Astrocyte (in vitro differentiated cells and primary cell): ENCODE data around the gene CDC6. TPM values are rescaled to one million over a fixed set of nuclear protein-coding genes. Genes with fewer than 3 reads are reported as not detected.
"Not testable (repeated sequence)": the region's sequence is repeated elsewhere in the genome, so short reads cannot be mapped to it uniquely, and the experiment has no call there.

Experiments used
- DNase-seq: peaks from one replicate; pipeline ENCODE4 v3.0.0-alpha.2; 2010; ENCODE audit warnings: low read depth
- FAIRE-seq: peaks from 2 replicates; lab custom pipeline; 2011; peaks lifted over from hg19 to GRCh38; lab: Jason Lieb, UNC
- H2AFZ ChIP-seq: 2 replicates; pipeline ENCODE4 v1.6.0; 2012; ENCODE audit warnings: low read depth, low read length, inconsistent platforms
- H3K27ac ChIP-seq: 2 replicates; pipeline ENCODE4 v1.5.1; 2011; ENCODE audit warnings: low read depth, low read length, inconsistent platforms
- H3K27me3 ChIP-seq: 2 replicates; pipeline ENCODE4 v1.6.0; 2011; ENCODE audit warnings: low read length, inconsistent platforms; ENCODE audit not compliant: insufficient read depth
- H3K36me3 ChIP-seq: 2 replicates; pipeline ENCODE4 v1.5.1; 2011; ENCODE audit warnings: low read length, inconsistent platforms; ENCODE audit not compliant: insufficient read depth
- H3K4me1 ChIP-seq: 2 replicates; pipeline ENCODE4 v1.5.1; 2011; ENCODE audit warnings: low read length, inconsistent platforms; ENCODE audit not compliant: insufficient read depth
- H3K4me2 ChIP-seq: 2 replicates; pipeline ENCODE4 v1.6.0; 2012; ENCODE audit warnings: low read length, inconsistent platforms
- H3K4me3 ChIP-seq: 2 replicates; pipeline ENCODE4 v1.5.1; 2011; ENCODE audit warnings: low read depth, mild to moderate bottlenecking, low read length, inconsistent platforms; ENCODE audit not compliant: insufficient read depth
- H3K79me2 ChIP-seq: 2 replicates; pipeline ENCODE4 v1.6.0; 2012; ENCODE audit warnings: mild to moderate bottlenecking, low read length, inconsistent platforms; ENCODE audit not compliant: insufficient read depth
- H3K9ac ChIP-seq: 2 replicates; pipeline ENCODE4 v1.6.0; 2012; ENCODE audit warnings: mild to moderate bottlenecking, low read length, inconsistent platforms
- H3K9me3 ChIP-seq: 2 replicates; pipeline ENCODE4 v1.5.1; 2012; ENCODE audit warnings: low read depth, mild to moderate bottlenecking, low read length, inconsistent platforms; ENCODE audit not compliant: insufficient read depth
- H4K20me1 ChIP-seq: 2 replicates; pipeline ENCODE4 v1.6.0; 2012; ENCODE audit warnings: low read length, inconsistent platforms; ENCODE audit not compliant: insufficient read depth
- H3K27ac Mint-ChIP-seq: one replicate; pipeline ENCODE4 v1.8.0; 2021; ENCODE audit warnings: mild to moderate bottlenecking, mixed read lengths; ENCODE audit not compliant: unreplicated experiment
- H3K27me3 Mint-ChIP-seq: one replicate; pipeline ENCODE4 v1.8.0; 2021; ENCODE audit warnings: low read depth, mixed read lengths; ENCODE audit not compliant: unreplicated experiment
- H3K36me3 Mint-ChIP-seq: one replicate; pipeline ENCODE4 v1.8.0; 2021; ENCODE audit warnings: low read depth, mixed read lengths; ENCODE audit not compliant: unreplicated experiment
- H3K4me1 Mint-ChIP-seq: one replicate; pipeline ENCODE4 v1.8.0; 2021; ENCODE audit warnings: low read depth, mixed read lengths; ENCODE audit not compliant: unreplicated experiment
- H3K4me3 Mint-ChIP-seq: one replicate; pipeline ENCODE4 v1.8.0; 2021; ENCODE audit warnings: mild to moderate bottlenecking, moderate library complexity, mixed read lengths; ENCODE audit not compliant: unreplicated experiment
- H3K9me3 Mint-ChIP-seq: one replicate; pipeline ENCODE4 v1.8.0; 2021; ENCODE audit warnings: mild to moderate bottlenecking, mixed read lengths; ENCODE audit not compliant: unreplicated experiment
- CTCF ChIP-seq: IDR thresholded peaks from 2 replicates; pipeline ENCODE4 v1.5.1; 2011; ENCODE audit warnings: low read depth, mild to moderate bottlenecking, inconsistent platforms, low read length, moderate library complexity; ENCODE audit not compliant: insufficient read depth
- EZH2 ChIP-seq: IDR thresholded peaks from 2 replicates; pipeline ENCODE4 v1.6.1; 2012; ENCODE audit warnings: mild to moderate bottlenecking, low read length, inconsistent platforms; ENCODE audit not compliant: insufficient read depth
- total RNA-seq: library from RNA; stranded (reverse); gene quantifications from 2 replicates; pipeline ENCODE4 v1.2.1, GENCODE V29; 2021

The CDC6 gene
- total RNA-seq, 1 donor from 2014 or later = 14.4 TPM

- FAIRE-seq (no peak), DNase-seq (peak; percentile 71)
- Histone ChIP-seq H3K79me2 (no peaks in the 10 kb centered on the region), H3K9me3 (no peaks in the 10 kb centered on the region), H3K27me3 (no peaks in the 10 kb centered on the region), H3K4me1 (peaks cover 37% of the 10 kb centered on the region), H3K36me3 (peaks cover 18% of the 10 kb centered on the region), H4K20me1 (peaks cover 12% of the 10 kb centered on the region), H3K27ac (peak overlapping the region; percentile 73), H3K9ac (peak overlapping the region; percentile 60), H3K4me3 (no peak overlapping the region), H2AFZ (no peak overlapping the region), H3K4me2 (peak overlapping the region; percentile 65)
- TF ChIP-seq EZH2 (no peak), CTCF (no peak)
- Mint-ChIP-seq H3K9me3 (no peaks in the 10 kb centered on the region), H3K4me1 (peaks cover 18% of the 10 kb centered on the region), H3K4me3 (peak overlapping the region; percentile 63), H3K27ac (peak overlapping the region; percentile 95), H3K27me3 (no peaks in the 10 kb centered on the region), H3K36me3 (no peaks in the 10 kb centered on the region)
Observed at GRCh38 chr17:40303708-40304551, 16.3 kb downstream of the CDC6 start.

GRCh38 chr17:40304552-40304863 is 16.8 kb downstream of the CDC6 start:
- H3K9ac ChIP-seq, FAIRE-seq, H3K9me3 Mint-ChIP-seq, H3K9me3 ChIP-seq, H3K4me3 ChIP-seq, H2AFZ ChIP-seq, H3K79me2 ChIP-seq, H3K27me3 ChIP-seq, H3K27me3 Mint-ChIP-seq, H3K36me3 Mint-ChIP-seq: not testable (repeated sequence)
- peaks cover 43% of the 10 kb centered on the region for H3K4me1 ChIP-seq
- peak overlapping the region; percentile 73 for H3K27ac ChIP-seq
- H3K4me2 ChIP-seq = peak overlapping the region; percentile 65
- peak; percentile 98 for DNase-seq
- H4K20me1 ChIP-seq = peaks cover 12% of the 10 kb centered on the region
- H3K4me1 Mint-ChIP-seq = peaks cover 18% of the 10 kb centered on the region
- peak overlapping the region; percentile 63 for H3K4me3 Mint-ChIP-seq
- peak overlapping the region; percentile 95 for H3K27ac Mint-ChIP-seq
- peaks cover 18% of the 10 kb centered on the region for H3K36me3 ChIP-seq

GRCh38 chr17:40304866-40305265 is 17.2 kb downstream of the CDC6 start:
- DNase-seq, H3K79me2 ChIP-seq, H3K9me3 ChIP-seq, H3K9ac ChIP-seq, H3K27me3 Mint-ChIP-seq, FAIRE-seq, H3K9me3 Mint-ChIP-seq, H2AFZ ChIP-seq, H3K36me3 Mint-ChIP-seq, H3K27me3 ChIP-seq, H3K4me3 ChIP-seq, H3K4me3 Mint-ChIP-seq: not testable (repeated sequence)
- Histone ChIP-seq H3K27ac (peak overlapping the region; percentile 45), H4K20me1 (peaks cover 12% of the 10 kb centered on the region), H3K36me3 (peaks cover 18% of the 10 kb centered on the region), H3K4me1 (peaks cover 44% of the 10 kb centered on the region), H3K4me2 (peak overlapping the region; percentile 65)
- Mint-ChIP-seq H3K27ac (peak overlapping the region; percentile 95), H3K4me1 (peaks cover 19% of the 10 kb centered on the region)
